HG03520 (cell line): ENCODE measurements around the gene GRN.
A peak's percentile ranks its signal among the peaks of the same experiment; 100 is the strongest.
"Not testable (repeated sequence)": the region's sequence is repeated elsewhere in the genome, so short reads cannot be mapped to it uniquely, and the experiment has no call there.

Experiments
- ATAC-seq: cut with Tn5 transposase; IDR thresholded peaks from one replicate; pipeline ENCODE4 v1.9.1; 2021; ENCODE audit warnings: mild to moderate bottlenecking, moderate library complexity; ENCODE audit not compliant: unreplicated experiment

The GRN gene

GRCh38 chr17:44360144-44360533 is 15.0 kb downstream of the GRN start:
- no peak for ATAC-seq

- ATAC-seq, result no peak
Observed at GRCh38 chr17:44360826-44361225, 15.7 kb downstream of the GRN start.

- ATAC-seq, result no peak
Observed at GRCh38 chr17:44361292-44362260, 16.5 kb downstream of the GRN start.

- no peak for ATAC-seq
Observed at GRCh38 chr17:44362459-44362948, 17.4 kb downstream of the GRN start.

DNA sequence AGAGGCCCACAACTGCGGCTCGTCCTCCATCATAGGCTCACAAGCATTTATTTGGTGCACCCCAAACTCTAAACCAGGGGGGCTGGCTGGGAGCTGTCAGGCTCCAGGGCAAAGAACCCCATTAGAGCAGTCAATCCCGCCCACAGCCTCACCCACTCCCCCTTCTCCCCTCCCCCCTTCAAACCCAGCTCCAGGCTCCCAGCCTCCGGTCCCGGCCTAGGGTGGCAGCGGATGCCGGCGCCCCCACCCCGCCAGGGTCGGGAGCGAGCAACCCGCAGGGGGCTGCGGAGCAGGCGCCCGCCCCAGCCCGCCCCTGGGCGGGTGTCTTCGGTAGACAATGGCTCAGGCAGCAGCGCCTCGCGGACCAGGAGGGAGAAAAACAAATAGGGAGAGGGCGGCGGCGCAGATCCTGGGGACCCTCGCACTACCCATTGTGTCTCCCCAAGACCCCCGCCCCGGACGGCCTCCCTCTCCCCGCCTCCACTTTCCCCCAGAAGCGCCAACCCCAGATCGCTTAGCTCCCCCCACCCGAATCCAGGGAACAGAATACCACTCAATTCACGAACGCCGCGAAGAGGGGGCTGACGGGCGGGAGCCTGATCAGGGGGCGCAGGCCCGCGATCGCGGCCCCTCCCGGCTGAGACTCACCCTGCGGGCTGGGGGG is 18.0 kb downstream of the GRN start:
- no peak for ATAC-seq

DNA sequence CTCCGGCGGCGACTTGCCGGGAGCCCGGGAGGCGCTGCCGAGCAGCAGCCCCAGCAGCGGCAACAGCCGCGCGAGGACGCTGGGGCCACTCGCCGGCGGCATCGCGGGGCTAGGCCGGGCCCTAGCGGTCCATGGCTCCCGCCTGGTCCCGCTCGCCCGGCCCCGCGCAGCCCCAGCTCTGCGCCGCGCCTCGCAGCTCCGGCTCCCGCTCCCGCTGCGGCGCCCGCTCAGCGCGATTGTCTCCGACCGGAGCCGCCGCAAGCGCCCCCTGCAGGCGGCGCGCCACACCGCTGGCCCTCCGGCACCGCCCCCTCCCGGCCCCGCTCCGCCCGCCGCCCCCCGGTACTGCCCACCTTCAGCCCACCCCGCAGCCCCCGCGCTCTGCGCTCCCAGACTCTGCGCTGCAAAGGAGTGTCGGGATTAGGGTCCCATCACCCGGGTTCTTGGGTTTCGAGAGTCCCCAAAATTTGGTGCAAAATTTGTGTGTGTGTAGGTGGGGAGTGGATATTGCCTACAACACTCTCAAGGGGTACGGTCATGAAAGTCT is 18.6 kb downstream of the GRN start, which contains the start of gene FAM171A2:
FAM171A2 (minus strand) TSS at position 241 of the 547 bp plus-strand sequence; CDS start at position 102, 139 bp downstream.
- ATAC-seq, result peak; percentile 51

GRCh38 chr17:44365051-44365450 is 19.9 kb downstream of the GRN start:
- ATAC-seq, result not testable (repeated sequence)

DNA sequence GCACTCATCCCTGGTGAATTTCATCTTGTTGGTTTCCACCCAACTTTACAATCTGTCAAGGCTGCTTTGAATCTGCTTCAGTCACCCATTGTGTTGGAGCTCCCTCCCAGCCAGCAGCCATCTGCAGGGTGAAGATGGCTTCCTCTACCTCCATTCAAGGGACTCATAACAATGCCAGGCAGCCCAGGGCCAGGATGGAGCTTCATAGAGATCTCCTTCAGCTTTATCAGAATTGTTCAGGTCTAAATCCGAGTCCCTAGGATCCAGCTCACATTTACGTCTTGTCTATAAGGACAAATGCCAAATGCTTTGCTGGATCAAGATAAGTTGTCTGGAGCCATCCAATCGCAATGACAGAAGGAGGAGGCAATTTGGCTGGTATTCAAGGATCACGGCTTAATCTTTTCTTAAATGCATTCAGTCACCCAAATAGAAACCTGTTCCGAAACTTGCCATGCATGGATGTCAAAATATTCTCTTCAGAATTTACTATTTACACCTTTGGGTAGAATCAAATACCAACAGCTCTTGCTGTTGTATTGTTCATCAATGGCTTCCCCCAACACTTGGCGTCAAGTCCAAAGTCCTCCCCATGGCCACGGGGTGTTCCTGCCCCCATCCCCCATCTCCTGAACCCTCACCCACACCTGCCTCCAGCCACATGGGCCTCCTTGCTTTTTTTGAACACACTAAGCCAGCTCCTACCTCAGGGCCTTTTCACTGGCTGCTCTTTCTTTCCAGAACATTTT is 22.3 kb downstream of the GRN start:
- ATAC-seq, result no peak

GRCh38 chr17:44368391-44369243 is 23.5 kb downstream of the GRN start:
- not testable (repeated sequence) for ATAC-seq

DNA sequence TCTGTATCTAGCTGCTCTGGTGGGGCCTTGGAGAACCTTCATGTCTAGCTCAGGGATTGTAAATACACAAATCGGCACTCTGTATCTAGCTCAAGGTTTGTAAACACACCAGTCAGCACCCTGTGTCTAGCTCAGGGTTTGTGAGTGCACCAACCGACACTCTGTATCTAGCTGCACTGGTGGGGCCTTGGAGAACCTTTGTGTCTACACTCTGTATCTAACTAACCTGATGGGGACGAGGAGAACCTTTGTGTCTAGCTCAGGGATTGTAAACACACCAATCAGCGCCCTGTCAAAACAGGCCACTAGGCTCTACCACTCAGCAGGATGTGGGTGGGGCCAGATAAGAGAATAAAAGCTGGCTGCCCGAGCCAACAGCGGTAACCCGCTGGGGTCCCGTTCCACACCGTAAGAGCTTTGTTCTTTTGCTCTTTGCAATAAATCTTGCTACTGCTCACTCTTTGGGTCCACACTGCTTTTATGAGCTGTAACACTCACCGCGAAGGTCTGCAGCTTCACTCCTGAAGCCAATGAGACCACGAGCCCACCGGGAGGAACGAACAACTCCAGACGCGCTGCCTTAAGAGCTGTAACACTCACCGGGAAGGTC is 24.4 kb downstream of the GRN start:
- not testable (repeated sequence) for ATAC-seq

- no peak for ATAC-seq
Observed at GRCh38 chr17:44372036-44372435, 26.9 kb downstream of the GRN start.

- no peak for ATAC-seq
Observed at GRCh38 chr17:44374306-44375195, 29.4 kb downstream of the GRN start.

- no peak for ATAC-seq
Observed at GRCh38 chr17:44375196-44376017, 30.3 kb downstream of the GRN start.

DNA sequence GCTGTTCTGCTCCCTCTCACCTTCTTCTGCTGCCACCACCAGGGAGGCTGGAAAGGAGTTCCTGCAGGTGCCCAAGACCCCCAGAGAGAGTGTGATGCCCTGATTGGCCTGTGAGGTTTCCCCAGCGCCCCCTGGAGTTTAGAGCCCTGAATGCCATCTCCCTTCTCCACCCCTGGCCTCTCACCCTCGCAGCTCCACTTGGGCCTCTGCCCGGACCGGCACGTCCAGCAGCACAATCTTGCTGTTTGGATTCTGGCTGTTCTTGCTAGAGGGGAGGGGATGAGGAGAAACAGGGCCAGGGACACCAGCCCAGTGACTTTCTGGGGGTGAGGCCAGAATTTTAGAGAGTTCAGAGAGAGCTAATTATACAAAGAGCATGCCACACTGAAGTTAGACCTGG is 31.0 kb downstream of the GRN start:
- ATAC-seq, result no peak

DNA sequence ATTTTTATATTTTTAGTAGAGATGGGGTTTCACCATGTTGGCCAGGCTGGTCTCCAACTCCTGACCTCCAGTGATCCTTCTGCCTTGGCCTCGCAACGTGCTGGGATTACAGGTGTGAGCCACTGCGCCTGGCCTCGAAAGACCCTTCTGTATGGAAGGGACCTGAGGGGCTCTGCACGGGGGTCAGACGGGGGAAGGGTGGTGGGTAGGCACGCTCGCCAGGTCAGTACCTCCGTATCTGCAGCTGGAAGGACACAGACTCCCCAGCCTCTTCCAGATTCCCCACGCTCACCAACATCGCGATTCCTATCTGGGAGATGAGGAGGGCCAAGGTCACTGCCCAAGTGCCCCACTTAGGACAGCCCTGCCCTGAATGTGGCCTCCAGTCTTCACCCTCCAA is 31.7 kb downstream of the GRN start:
- ATAC-seq, result no peak

DNA sequence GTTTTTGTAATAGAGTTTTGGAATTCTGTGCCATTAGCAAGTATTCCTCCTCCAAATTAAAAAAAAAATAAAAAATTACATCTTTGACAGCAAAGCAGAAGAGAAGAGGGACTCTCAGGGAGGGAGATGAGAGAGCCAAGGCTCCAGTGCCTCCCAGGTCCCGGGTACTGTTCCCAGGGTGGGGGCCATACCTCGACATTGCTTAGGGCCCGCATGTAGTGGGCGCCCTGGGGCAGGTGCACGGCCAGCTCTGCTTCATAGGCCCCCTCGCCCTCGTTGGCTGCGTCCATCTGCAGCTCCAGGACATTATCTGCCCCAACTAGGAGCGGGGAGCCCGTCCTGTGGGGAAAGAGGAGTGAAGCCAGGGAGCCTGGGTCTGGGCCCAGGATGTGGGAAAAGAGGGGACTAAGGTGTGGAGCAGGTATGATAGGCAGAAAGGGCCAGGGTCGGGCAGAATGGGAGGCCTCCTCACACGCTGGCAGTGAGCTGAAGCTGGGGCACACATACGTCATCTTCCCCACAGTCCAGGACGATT is 33.1 kb downstream of the GRN start:
- ATAC-seq, result no peak

GRCh38 chr17:44379887-44380286 is 34.8 kb downstream of the GRN start:
- ATAC-seq, result no peak
